Endothelial cell of umbilical vein (primary cell): ENCODE results near the gene TLE3.

Source experiments
- CTCF ChIP-seq, 2 donors: IDR thresholded peaks; 1 replicate in 1 of 2; 2 replicates in 1 of 2; pipeline ENCODE4 v1.5.1; 2011; ENCODE audit warnings: low read length in 2 of 2, mild to moderate bottlenecking in 2 of 2, moderate library complexity in 2 of 2, control low read depth in 1 of 2, inconsistent platforms in 1 of 2, low read depth in 1 of 2; ENCODE audit not compliant: insufficient read depth in 1 of 2; ENCODE audit errors: extremely low read depth in 1 of 2
- EZH2 ChIP-seq: IDR thresholded peaks from 2 replicates; pipeline ENCODE4 v1.6.1; 2012; ENCODE audit warnings: borderline replicate concordance, low read depth, mild to moderate bottlenecking, moderate library complexity, low read length, inconsistent platforms; ENCODE audit not compliant: severe bottlenecking
- POLR2A ChIP-seq: IDR thresholded peaks from 2 replicates; pipeline ENCODE4 v1.6.1; 2012; ENCODE audit warnings: low read depth, mild to moderate bottlenecking, control low read depth, low read length
- POLR2AphosphoS5 ChIP-seq: IDR thresholded peaks from 2 replicates; pipeline ENCODE4 v1.6.1; 2012; ENCODE audit warnings: low read depth, mild to moderate bottlenecking, control low read depth, low read length, moderate library complexity; ENCODE audit not compliant: insufficient read depth

- no peak for TF ChIP-seq CTCF (IDR thresholded peaks at IDR 0.05; ENCODE audit: extremely low read depth in 1 of 2, insufficient read depth in 1 of 2, low read depth in 1 of 2, low read length in 2 of 2)
- no peak for TF ChIP-seq POLR2AphosphoS5
- no peak for TF ChIP-seq POLR2A
- no peak for TF ChIP-seq EZH2
Measured at GRCh38 chr15:70039917-70040316, 57.8 kb downstream of the TLE3 start.
